Smooth muscle cell (in vitro differentiated cells): ENCODE measurements around the gene ZNF484. TPM values are rescaled to one million over a fixed set of nuclear protein-coding genes. Genes with fewer than 3 reads are reported as not detected.
A peak's percentile ranks its signal among the peaks of the same experiment; 100 is the strongest.

ENCODE experiments used
- DNase-seq: peaks from one replicate; lab custom pipeline; 2025; ENCODE audit not compliant: unreplicated experiment; lab: John Stamatoyannopoulos, UW
- H2AFZ ChIP-seq: fragments of 200-600 bp; sonication (generic); 2 replicates; pipeline ENCODE4 v1.6.0; 2016; ENCODE audit warnings: antibody characterized with exemption, low read depth, mild to moderate bottlenecking
- H3F3A ChIP-seq: fragments of 200-600 bp; sonication (generic); 2 replicates; pipeline ENCODE4 v1.6.0; 2017; ENCODE audit warnings: antibody characterized with exemption, low read depth
- H3K27ac ChIP-seq: fragments of 200-600 bp; sonication (generic); 2 replicates; pipeline ENCODE4 v1.5.1; 2016; ENCODE audit warnings: low read depth, mild to moderate bottlenecking
- H3K27me3 ChIP-seq: fragments of 200-600 bp; sonication (generic); 2 replicates; pipeline ENCODE4 v1.6.1; 2016; ENCODE audit warnings: low read depth, mild to moderate bottlenecking
- H3K36me3 ChIP-seq: fragments of 200-600 bp; sonication (generic); 2 replicates; pipeline ENCODE4 v1.5.1; 2016; ENCODE audit warnings: low read depth
- H3K4me1 ChIP-seq: fragments of 200-600 bp; sonication (generic); 2 replicates; pipeline ENCODE4 v1.5.1; 2016; ENCODE audit warnings: low read depth
- H3K4me2 ChIP-seq: fragments of 200-600 bp; sonication (generic); 2 replicates; pipeline ENCODE4 v1.6.0; 2016; ENCODE audit warnings: mild to moderate bottlenecking
- H3K4me3 ChIP-seq: fragments of 200-600 bp; sonication (generic); 2 replicates; pipeline ENCODE4 v1.5.1; 2016; ENCODE audit warnings: mild to moderate bottlenecking
- H3K79me2 ChIP-seq: fragments of 200-600 bp; sonication (generic); 2 replicates; pipeline ENCODE4 v1.6.0; 2016; ENCODE audit warnings: low read depth, mild to moderate bottlenecking
- H3K9ac ChIP-seq: fragments of 200-600 bp; sonication (generic); 2 replicates; pipeline ENCODE4 v1.6.0; 2016; ENCODE audit warnings: low read depth
- H3K9me3 ChIP-seq: fragments of 200-600 bp; sonication (generic); replicated peaks from 2 replicates; pipeline ENCODE4 v1.5.1; 2016; ENCODE audit warnings: low read depth
- H4K20me1 ChIP-seq: fragments of 200-600 bp; sonication (generic); 2 replicates; pipeline ENCODE4 v1.6.0; 2016; ENCODE audit warnings: low read depth
- WGBS: methylation state at CpG from one replicate; pipeline ENCODE4 v1.1.7; 2016; ENCODE audit warnings: low lambda C conversion rate; 5-methylcytosine and 5-hydroxymethylcytosine counted together
- polyA plus RNA-seq: library from polyadenylated mRNA; unstranded; fragments of >200 nt; fragmentation: Nextera tagmentation; extraction: Ambion mirVana; gene quantifications from 2 replicates; pipeline ENCODE4 v1.2.1, GENCODE V29; 2016
- total RNA-seq: library from RNA; depleted of rRNA; stranded (reverse); fragments of >200 nt; gene quantifications from 2 replicates; pipeline ENCODE4 v1.2.3, GENCODE V29; 2014
- TF ChIP-seq, protein P1 (sequence below): fragments of 200-600 bp; sonication (generic); IDR thresholded peaks from 2 replicates; pipeline ENCODE4 v1.5.1; 2017; ENCODE audit warnings: borderline replicate concordance, mild to moderate bottlenecking, antibody characterized with exemption; ENCODE audit not compliant: insufficient read depth, poor library complexity, severe bottlenecking

The ZNF484 gene
- total and polyA plus RNA-seq, 2 experiments from 2014 or later: 2.3 to 12.9 TPM

GRCh38 chr9:92807757-92808725 is 69.8 kb downstream of the ZNF484 start:
- H3K79me2 ChIP-seq: no peaks in the 10 kb centered on the region
- H3K27me3 ChIP-seq: peaks cover 94% of the 10 kb centered on the region
- no peak overlapping the region for H2AFZ ChIP-seq
- no peak overlapping the region for H3K9ac ChIP-seq
- 22% methylated on average over 76 of the region's 76 CpGs for WGBS
- H3K9me3 ChIP-seq: no peaks in the 10 kb centered on the region
- H3F3A ChIP-seq: no peaks in the 10 kb centered on the region
- H4K20me1 ChIP-seq: peaks cover 4% of the 10 kb centered on the region
- no peak overlapping the region for H3K4me3 ChIP-seq
- DNase-seq: no peak
- H3K4me2 ChIP-seq: peak overlapping the region; percentile 84
- peaks cover 14% of the 10 kb centered on the region for H3K4me1 ChIP-seq
- TF ChIP-seq, protein P1, sequence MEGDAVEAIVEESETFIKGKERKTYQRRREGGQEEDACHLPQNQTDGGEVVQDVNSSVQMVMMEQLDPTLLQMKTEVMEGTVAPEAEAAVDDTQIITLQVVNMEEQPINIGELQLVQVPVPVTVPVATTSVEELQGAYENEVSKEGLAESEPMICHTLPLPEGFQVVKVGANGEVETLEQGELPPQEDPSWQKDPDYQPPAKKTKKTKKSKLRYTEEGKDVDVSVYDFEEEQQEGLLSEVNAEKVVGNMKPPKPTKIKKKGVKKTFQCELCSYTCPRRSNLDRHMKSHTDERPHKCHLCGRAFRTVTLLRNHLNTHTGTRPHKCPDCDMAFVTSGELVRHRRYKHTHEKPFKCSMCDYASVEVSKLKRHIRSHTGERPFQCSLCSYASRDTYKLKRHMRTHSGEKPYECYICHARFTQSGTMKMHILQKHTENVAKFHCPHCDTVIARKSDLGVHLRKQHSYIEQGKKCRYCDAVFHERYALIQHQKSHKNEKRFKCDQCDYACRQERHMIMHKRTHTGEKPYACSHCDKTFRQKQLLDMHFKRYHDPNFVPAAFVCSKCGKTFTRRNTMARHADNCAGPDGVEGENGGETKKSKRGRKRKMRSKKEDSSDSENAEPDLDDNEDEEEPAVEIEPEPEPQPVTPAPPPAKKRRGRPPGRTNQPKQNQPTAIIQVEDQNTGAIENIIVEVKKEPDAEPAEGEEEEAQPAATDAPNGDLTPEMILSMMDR: no peak
- no peaks in the 10 kb centered on the region for H3K36me3 ChIP-seq
- H3K27ac ChIP-seq: no peak overlapping the region

DNA sequence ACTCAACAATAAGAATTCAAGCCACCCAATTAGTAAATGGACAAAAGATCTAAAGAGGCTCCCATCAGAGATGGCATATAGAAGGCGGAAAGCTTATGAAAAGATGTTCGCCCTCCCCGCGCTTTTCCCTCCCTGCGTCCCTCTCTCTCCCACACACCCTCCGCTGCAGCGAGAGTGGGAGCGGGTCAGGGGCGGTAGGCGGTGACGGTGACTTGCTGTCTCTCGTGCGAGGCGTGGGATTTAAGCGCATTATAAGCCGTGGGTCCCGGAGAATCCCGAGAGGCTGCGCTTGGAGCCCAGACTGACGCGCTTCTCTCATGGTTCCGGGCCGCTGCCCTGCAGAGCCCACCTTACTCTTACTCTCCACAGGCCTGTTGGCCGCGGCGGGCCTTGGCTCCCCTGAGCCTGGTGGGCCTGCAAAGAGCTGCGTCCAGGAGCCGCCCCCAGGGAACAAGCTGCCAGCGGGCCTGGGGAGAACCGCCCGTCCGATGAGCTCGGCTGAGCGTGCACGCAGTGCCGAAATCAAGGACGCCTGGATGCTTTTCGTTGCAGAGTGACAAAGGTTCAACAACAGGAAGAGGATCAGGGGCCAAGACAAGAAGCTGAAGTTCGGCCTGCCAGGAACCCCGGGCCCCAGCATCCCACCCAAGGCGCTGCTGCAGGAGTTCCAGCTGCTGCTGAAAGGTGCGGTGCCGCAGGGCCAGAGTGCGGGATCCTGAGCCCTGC is 70.6 kb downstream of the ZNF484 start:
- no peaks in the 10 kb centered on the region for H3K9me3 ChIP-seq
- TF ChIP-seq, protein P1: no peak
- no peaks in the 10 kb centered on the region for H3K79me2 ChIP-seq
- no peak overlapping the region for H3K4me3 ChIP-seq
- peaks cover 86% of the 10 kb centered on the region for H3K27me3 ChIP-seq
- H2AFZ ChIP-seq: no peak overlapping the region
- peaks cover 4% of the 10 kb centered on the region for H4K20me1 ChIP-seq
- H3K27ac ChIP-seq: no peak overlapping the region
- no peak overlapping the region for H3K4me2 ChIP-seq
- peaks cover 14% of the 10 kb centered on the region for H3K4me1 ChIP-seq
- WGBS: 76% methylated on average over 43 of the region's 44 CpGs
- H3K9ac ChIP-seq: no peak overlapping the region
- H3F3A ChIP-seq: no peaks in the 10 kb centered on the region
- no peak for DNase-seq
- no peaks in the 10 kb centered on the region for H3K36me3 ChIP-seq

GRCh38 chr9:92804727-92805126 is 73.1 kb downstream of the ZNF484 start:
- H3K36me3 ChIP-seq: no peaks in the 10 kb centered on the region
- peaks cover 12% of the 10 kb centered on the region for H3K4me1 ChIP-seq
- no peak overlapping the region for H3K4me2 ChIP-seq
- no peaks in the 10 kb centered on the region for H3K9me3 ChIP-seq
- WGBS: 87% methylated on average over 6 of the region's 6 CpGs
- TF ChIP-seq, protein P1: no peak
- H4K20me1 ChIP-seq: peaks cover 4% of the 10 kb centered on the region
- H2AFZ ChIP-seq: no peak overlapping the region
- H3F3A ChIP-seq: no peaks in the 10 kb centered on the region
- peaks cover 62% of the 10 kb centered on the region for H3K27me3 ChIP-seq
- H3K79me2 ChIP-seq: no peaks in the 10 kb centered on the region
- DNase-seq: no peak
- no peak overlapping the region for H3K4me3 ChIP-seq
- H3K27ac ChIP-seq: no peak overlapping the region
- no peak overlapping the region for H3K9ac ChIP-seq
